HG03103 (cell line): ENCODE data around the gene SLC38A11.

Source experiments
- ATAC-seq: cut with Tn5 transposase; IDR thresholded peaks from one replicate; pipeline ENCODE4 v1.9.1; 2021; ENCODE audit warnings: low read depth; ENCODE audit not compliant: unreplicated experiment

Gene SLC38A11

GRCh38 chr2:164974221-164974620 is 18.9 kb upstream of the SLC38A11 start:
- ATAC-seq, result no peak

GRCh38 chr2:164972216-164972615 is 16.9 kb upstream of the SLC38A11 start:
- ATAC-seq, result no peak

- no peak for ATAC-seq
Measured at GRCh38 chr2:164969909-164970690, 14.8 kb upstream of the SLC38A11 start.

- no peak for ATAC-seq
Measured at GRCh38 chr2:164967781-164968228, 12.5 kb upstream of the SLC38A11 start.

- ATAC-seq, result no peak
Measured at GRCh38 chr2:164967361-164967760, 12.0 kb upstream of the SLC38A11 start.

GRCh38 chr2:164964700-164965099 is 9.4 kb upstream of the SLC38A11 start:
- no peak for ATAC-seq

- ATAC-seq, result no peak
Measured at GRCh38 chr2:164960159-164960558, 4.8 kb upstream of the SLC38A11 start.

- ATAC-seq, result no peak
Measured at GRCh38 chr2:164954186-164954585, 1.1 kb downstream of the SLC38A11 start.

- ATAC-seq, result no peak
Measured at GRCh38 chr2:164953279-164953678, 2.0 kb downstream of the SLC38A11 start.

GRCh38 chr2:164952057-164952702 is 3.1 kb downstream of the SLC38A11 start:
- ATAC-seq, result no peak

- ATAC-seq, result no peak
Measured at GRCh38 chr2:164948540-164948939, 6.8 kb downstream of the SLC38A11 start.

- no peak for ATAC-seq
Measured at GRCh38 chr2:164947281-164947680, 8.0 kb downstream of the SLC38A11 start.

GRCh38 chr2:164943289-164943688 is 12.0 kb downstream of the SLC38A11 start:
- ATAC-seq, result no peak

GRCh38 chr2:164937864-164938401 is 17.4 kb downstream of the SLC38A11 start:
- ATAC-seq, result no peak

GRCh38 chr2:164935118-164936101 is 19.9 kb downstream of the SLC38A11 start:
- no peak for ATAC-seq

GRCh38 chr2:164934401-164935117 is 20.8 kb downstream of the SLC38A11 start:
- ATAC-seq, result no peak

GRCh38 chr2:164933671-164934189 is 21.6 kb downstream of the SLC38A11 start:
- no peak for ATAC-seq

- no peak for ATAC-seq
Measured at GRCh38 chr2:164932377-164932776, 22.9 kb downstream of the SLC38A11 start.

- ATAC-seq, result no peak
Measured at GRCh38 chr2:164928101-164928673, 27.1 kb downstream of the SLC38A11 start.
